PC-3 (cell line): ENCODE measurements around the gene KLF5. TPM values are rescaled to one million over a fixed set of nuclear protein-coding genes. Genes with fewer than 3 reads are reported as not detected.

ENCODE experiments used
- ATAC-seq: fragments of 200-7000 bp; cut with Tn5 transposase; 2 replicates; pipeline ENCODE4 v1.9.1; 2020; ENCODE audit warnings: mild to moderate bottlenecking, moderate library complexity
- BruUV-seq: library from RNA; stranded (reverse); fragments of 400-500 nt; replicated peaks from 2 replicates; lab custom pipeline; 2021; lab: Mats Ljungman, UMichigan
- CTCF ChIA-PET: fragments of 300-600 bp; sonication (Branson Sonifier 250); formaldehyde crosslinking; loops from one replicate; lab custom pipeline; 2022; ENCODE audit warnings: antibody characterized with exemption; lab: Charles Lee
- POLR2A ChIA-PET: fragments of 300-600 bp; sonication (Branson Sonifier 250); formaldehyde crosslinking; loops from one replicate; lab custom pipeline; 2022; ENCODE audit warnings: antibody characterized with exemption; ENCODE audit not compliant: unreplicated experiment; lab: Charles Lee
- DNase-seq: peaks from one replicate; pipeline ENCODE4 v3.0.0-alpha.2; 2015
- H2AFZ ChIP-seq: fragments of 300-600 bp; sonication (generic); 2 replicates; pipeline ENCODE4 v1.6.0; 2016; ENCODE audit warnings: antibody characterized with exemption, low read length
- H3F3A ChIP-seq: fragments of 300-600 bp; sonication (generic); one replicate; pipeline ENCODE4 v1.6.0; 2017; ENCODE audit warnings: antibody characterized with exemption, low read length, control low read depth, mild to moderate bottlenecking; ENCODE audit not compliant: unreplicated experiment
- H3K27ac ChIP-seq: fragments of 300-600 bp; sonication (generic); 2 replicates; pipeline ENCODE4 v1.5.1; 2016; ENCODE audit warnings: mild to moderate bottlenecking, low read length
- H3K27me3 ChIP-seq: fragments of 300-600 bp; sonication (generic); 2 replicates; pipeline ENCODE4 v1.6.1; 2016; ENCODE audit warnings: low read length, mixed read lengths
- H3K36me3 ChIP-seq: fragments of 300-600 bp; sonication (generic); 2 replicates; pipeline ENCODE4 v1.6.1; 2016; ENCODE audit warnings: low read depth, mixed run types, low read length, mixed read lengths
- H3K4me1 ChIP-seq: fragments of 300-600 bp; sonication (generic); 2 replicates; pipeline ENCODE4 v1.5.1; 2016; ENCODE audit warnings: low read length; ENCODE audit not compliant: insufficient read depth
- H3K4me2 ChIP-seq: fragments of 300-600 bp; sonication (generic); 2 replicates; pipeline ENCODE4 v1.6.0; 2016; ENCODE audit warnings: low read length
- H3K4me3 ChIP-seq: fragments of 300-600 bp; sonication (generic); 2 replicates; pipeline ENCODE4 v1.5.1; 2016; ENCODE audit warnings: mild to moderate bottlenecking, low read length, mixed read lengths
- H3K79me2 ChIP-seq: fragments of 300-600 bp; sonication (generic); 2 replicates; pipeline ENCODE4 v1.6.1; 2017; ENCODE audit warnings: low read length, mixed read lengths
- H3K9ac ChIP-seq: fragments of 300-600 bp; sonication (generic); 2 replicates; pipeline ENCODE4 v1.6.0; 2016; ENCODE audit warnings: mild to moderate bottlenecking, low read length
- H3K9me2 ChIP-seq: fragments of 300-600 bp; sonication (generic); replicated peaks from 2 replicates; pipeline ENCODE4 v1.6.1; 2016; ENCODE audit warnings: mixed run types, low read length, mixed read lengths
- H3K9me3 ChIP-seq: fragments of 300-600 bp; sonication (generic); 2 replicates; pipeline ENCODE4 v1.6.1; 2016; ENCODE audit warnings: low read length, mixed read lengths
- H4K20me1 ChIP-seq: fragments of 300-600 bp; sonication (generic); 2 replicates; pipeline ENCODE4 v1.6.1; 2016; ENCODE audit warnings: low read length, mixed read lengths
- CTCF ChIP-seq: fragments of 300-600 bp; sonication (generic); conservative IDR thresholded peaks from 2 replicates; pipeline ENCODE4 v1.5.1; 2017; ENCODE audit warnings: antibody characterized with exemption, low read depth, mild to moderate bottlenecking, low read length
- EZH2 ChIP-seq: fragments of 300-600 bp; sonication (generic); IDR thresholded peaks from one replicate; pipeline ENCODE4 v1.6.1; 2017; ENCODE audit warnings: antibody characterized with exemption, mild to moderate bottlenecking, low read length; ENCODE audit not compliant: unreplicated experiment
- EZH2phosphoT487 ChIP-seq: fragments of 300-600 bp; sonication (generic); IDR thresholded peaks from 2 replicates; pipeline ENCODE4 v1.6.1; 2018; ENCODE audit warnings: mild to moderate bottlenecking, antibody characterized with exemption, low read length, borderline replicate concordance
- intact Hi-C: fragments of 100-400 bp; cut with micrococcal nuclease; formaldehyde crosslinking; loops from 2 replicates; pipeline ENCODE4 v1.9.0; 2023
- total RNA-seq: library from RNA; depleted of rRNA; stranded (reverse); fragments of >200 nt; gene quantifications from 2 replicates; pipeline ENCODE4 v1.2.3, GENCODE V29; 2014

The KLF5 gene
- total RNA-seq, 1 experiment from 2014 or later, result 53.7 TPM

GRCh38 chr13:73110814-73111213 lies 52.0 kb downstream of the KLF5 start:
- no peaks in the 10 kb centered on the region for H3K36me3 ChIP-seq
- DNase-seq (no peak), ATAC-seq (no peak)
- H3K9me3 ChIP-seq, result no peaks in the 10 kb centered on the region
- H3F3A ChIP-seq, result no peaks in the 10 kb centered on the region
- ChIA-PET POLR2A (no interaction called here), CTCF (no interaction called here)
- no peak overlapping the region for H3K9ac ChIP-seq
- no peaks in the 10 kb centered on the region for H3K4me1 ChIP-seq
- no peak overlapping the region for H2AFZ ChIP-seq
- no peaks in the 10 kb centered on the region for H3K27me3 ChIP-seq
- H3K4me3 ChIP-seq, result no peak overlapping the region
- no peaks in the 10 kb centered on the region for H3K9me2 ChIP-seq
- no TSS peak for BruUV-seq
- intact Hi-C loops, result no loop called here
- H3K79me2 ChIP-seq, result no peaks in the 10 kb centered on the region
- no peak overlapping the region for H3K4me2 ChIP-seq
- H3K27ac ChIP-seq, result no peak overlapping the region
- H4K20me1 ChIP-seq, result no peaks in the 10 kb centered on the region
- TF ChIP-seq CTCF, result no peak
- TF ChIP-seq EZH2phosphoT487, result no peak
- TF ChIP-seq EZH2, result no peak

- Histone ChIP-seq H3K36me3 (no peaks in the 10 kb centered on the region), H2AFZ (no peak overlapping the region), H3K27me3 (no peaks in the 10 kb centered on the region), H4K20me1 (no peaks in the 10 kb centered on the region), H3K9me2 (no peaks in the 10 kb centered on the region), H3K9ac (no peak overlapping the region), H3K79me2 (no peaks in the 10 kb centered on the region), H3K4me3 (no peak overlapping the region), H3F3A (no peaks in the 10 kb centered on the region), H3K4me1 (no peaks in the 10 kb centered on the region), H3K4me2 (no peak overlapping the region), H3K27ac (no peak overlapping the region), H3K9me3 (no peaks in the 10 kb centered on the region)
- CTCF ChIA-PET, result no interaction called here
- ATAC-seq (no peak), DNase-seq (no peak)
- TF ChIP-seq CTCF, result no peak
- TF ChIP-seq EZH2, result no peak
- no peak for TF ChIP-seq EZH2phosphoT487
- POLR2A ChIA-PET, result no interaction called here
- intact Hi-C loops, result no loop called here
- no TSS peak for BruUV-seq
These were observed 52.5 kb downstream of the KLF5 start for GRCh38 chr13:73111331-73111730.

GRCh38 chr13:73119612-73120011 lies 60.8 kb downstream of the KLF5 start:
- Histone ChIP-seq H3K9ac (no peak overlapping the region), H3K27ac (no peak overlapping the region), H3F3A (no peaks in the 10 kb centered on the region), H4K20me1 (no peaks in the 10 kb centered on the region), H3K9me3 (no peaks in the 10 kb centered on the region), H3K9me2 (no peaks in the 10 kb centered on the region), H3K79me2 (no peaks in the 10 kb centered on the region), H3K4me2 (no peak overlapping the region), H3K27me3 (no peaks in the 10 kb centered on the region), H3K4me1 (no peaks in the 10 kb centered on the region), H3K4me3 (no peak overlapping the region), H2AFZ (no peak overlapping the region), H3K36me3 (no peaks in the 10 kb centered on the region)
- ChIA-PET CTCF (no interaction called here), POLR2A (no interaction called here)
- ATAC-seq (no peak), DNase-seq (no peak)
- no TSS peak for BruUV-seq
- no peak for TF ChIP-seq EZH2
- no peak for TF ChIP-seq CTCF
- no peak for TF ChIP-seq EZH2phosphoT487
- intact Hi-C loops, result no loop called here
